Activated gamma-delta T cell (primary cell): ENCODE results near the gene KIRREL3.

Source experiments
- DNase-seq: peaks from one replicate; lab custom pipeline; 2025; lab: John Stamatoyannopoulos, UW

KIRREL3 gene

DNA sequence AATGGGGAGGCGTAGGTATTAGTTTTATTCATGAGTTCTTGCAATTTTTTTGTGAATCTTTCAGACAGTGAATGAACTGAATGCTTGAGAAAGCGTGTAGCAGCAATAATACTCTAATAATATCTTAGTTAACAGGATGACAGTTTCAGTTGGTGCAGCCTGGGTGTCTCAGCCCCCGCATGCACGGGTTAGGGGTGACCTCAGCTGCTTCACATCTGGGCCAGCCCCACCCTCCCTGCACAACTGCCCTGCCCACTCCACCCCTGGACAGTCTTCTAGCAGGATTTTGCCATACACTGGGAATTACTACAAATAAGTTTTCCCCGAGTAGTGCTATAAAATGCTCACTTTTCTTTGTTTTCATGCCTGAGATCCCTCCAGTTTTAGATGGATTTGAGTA, 561.9 kb downstream of the KIRREL3 start:
- no peak for DNase-seq

DNA sequence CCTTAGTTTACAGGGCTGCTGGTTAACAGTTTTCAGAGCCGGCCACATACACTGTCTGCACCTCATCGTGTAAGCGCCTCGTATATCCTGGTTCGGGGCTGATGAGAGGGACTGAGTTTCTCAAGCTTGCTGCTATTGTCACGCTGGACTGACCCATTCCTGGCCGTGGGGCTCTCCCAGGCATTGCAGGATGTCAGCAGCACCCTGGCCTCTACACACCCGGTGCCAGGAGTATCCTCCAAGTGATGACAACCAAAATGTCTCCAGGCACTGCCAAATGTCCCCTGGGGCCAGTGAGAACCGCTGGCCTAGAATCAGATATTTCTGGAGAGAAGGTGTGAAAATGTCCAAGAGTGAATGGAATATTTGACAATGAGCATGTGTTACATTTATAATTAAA, 562.3 kb downstream of the KIRREL3 start:
- DNase-seq, result no peak

DNA sequence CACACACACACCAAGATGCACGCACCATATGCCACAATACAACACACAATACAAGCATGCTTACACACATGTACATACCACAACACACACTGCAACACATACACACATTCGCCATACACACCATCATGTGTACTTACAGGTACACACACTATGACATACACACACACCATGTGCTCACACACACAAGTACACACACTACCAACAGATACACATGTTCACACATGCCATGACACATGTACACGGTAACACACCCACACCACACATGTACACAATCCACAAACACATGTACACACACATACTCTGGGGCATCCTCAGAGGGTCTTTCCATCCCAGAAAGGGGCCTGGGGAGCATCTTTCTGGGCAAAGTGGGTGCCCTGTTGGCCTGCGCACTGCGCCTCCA, 562.8 kb downstream of the KIRREL3 start:
- no peak for DNase-seq

DNA sequence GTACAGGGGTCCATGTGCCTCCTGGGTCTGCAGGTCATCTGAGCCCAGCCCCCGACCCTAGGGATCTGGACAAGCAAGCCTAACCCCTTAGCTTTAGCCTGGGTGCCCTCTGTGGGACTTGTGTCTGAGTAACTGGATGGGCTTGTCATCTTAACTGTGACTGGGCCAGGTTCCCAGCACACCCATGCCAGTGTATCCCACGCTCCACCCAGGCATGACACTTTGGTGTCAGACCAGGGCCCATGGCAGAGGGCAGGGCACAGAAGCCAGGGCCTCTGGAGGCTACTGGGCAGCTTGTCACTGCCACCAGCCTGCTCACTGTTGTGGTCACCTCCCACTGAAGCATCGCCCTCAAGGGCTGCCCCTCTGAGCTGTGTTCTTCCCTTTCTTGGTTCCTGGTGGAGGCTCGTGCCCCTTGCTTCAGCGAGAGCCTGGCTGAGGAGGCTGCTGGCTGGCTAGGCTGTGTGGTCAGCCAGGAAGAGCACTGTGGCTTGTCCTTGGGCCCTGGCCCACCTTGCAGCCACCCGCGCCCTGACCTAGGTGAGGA, 564.3 kb downstream of the KIRREL3 start:
- DNase-seq, result no peak

DNA sequence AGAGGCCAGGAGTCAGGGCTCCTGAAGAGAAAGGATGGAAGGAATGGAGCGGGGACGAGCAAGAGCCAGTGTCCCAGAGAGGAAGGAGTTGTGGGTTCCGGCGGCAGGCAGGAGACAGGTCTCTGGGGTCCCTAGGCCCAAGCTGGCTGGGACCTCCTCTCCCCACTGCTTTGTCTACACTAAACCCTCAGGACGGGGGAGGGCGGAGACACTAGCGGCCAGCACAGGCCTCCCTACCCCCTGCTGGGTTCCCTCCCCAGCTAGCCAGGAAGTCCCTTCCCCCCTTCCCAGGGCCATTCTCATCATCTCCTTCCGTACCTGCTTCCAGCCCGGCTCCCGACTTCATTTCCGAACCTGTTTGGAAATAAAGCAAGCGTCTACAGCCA, 565.6 kb downstream of the KIRREL3 start:
- no peak for DNase-seq

DNA sequence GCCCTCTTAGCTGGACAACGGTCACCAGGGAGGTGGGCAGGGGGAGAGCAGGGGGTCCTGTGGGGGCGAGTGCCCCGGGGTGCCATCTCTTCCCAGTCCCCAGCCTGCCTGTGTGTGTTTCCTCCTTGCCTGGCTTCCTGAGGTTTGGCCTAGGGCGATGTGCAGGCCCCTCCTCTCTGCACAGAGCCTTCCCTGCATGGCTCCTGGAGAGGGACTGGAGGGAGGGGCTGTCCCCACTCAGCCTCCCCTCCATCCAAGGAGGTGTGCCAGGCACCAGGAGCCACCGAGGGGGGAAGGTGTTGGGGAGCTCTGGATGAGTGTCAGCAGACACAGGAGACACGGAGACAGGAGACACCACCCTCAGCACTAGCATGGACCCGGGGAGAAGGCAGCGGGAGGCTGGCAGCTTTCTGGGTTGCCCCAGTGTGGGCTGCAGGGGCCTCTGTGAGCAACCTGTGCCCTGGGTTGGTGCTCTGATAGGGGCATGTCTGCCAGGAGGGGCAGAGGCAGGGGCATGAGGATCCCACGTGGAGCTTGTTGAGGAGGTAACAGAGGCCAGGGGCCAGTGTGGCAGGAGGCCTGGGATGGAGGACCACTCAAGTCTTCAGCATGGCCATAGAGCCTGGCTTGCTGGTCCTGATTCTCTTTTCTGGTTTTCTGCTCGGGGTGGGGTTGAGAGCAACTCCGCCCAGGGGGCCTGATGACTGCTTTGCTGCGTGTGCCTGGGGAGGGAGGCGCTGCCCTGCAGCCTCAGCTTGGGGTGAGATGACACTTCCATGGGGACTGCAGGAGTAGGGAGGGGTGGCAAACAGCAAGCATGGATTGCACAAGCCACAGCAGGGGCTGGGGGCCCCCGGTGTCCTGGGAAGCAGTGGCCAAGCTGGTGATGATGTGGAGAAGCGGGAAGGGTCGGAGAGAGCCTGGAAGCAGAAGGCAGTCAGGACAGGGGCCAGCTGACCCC, 566.3 kb downstream of the KIRREL3 start:
- no peak for DNase-seq

DNA sequence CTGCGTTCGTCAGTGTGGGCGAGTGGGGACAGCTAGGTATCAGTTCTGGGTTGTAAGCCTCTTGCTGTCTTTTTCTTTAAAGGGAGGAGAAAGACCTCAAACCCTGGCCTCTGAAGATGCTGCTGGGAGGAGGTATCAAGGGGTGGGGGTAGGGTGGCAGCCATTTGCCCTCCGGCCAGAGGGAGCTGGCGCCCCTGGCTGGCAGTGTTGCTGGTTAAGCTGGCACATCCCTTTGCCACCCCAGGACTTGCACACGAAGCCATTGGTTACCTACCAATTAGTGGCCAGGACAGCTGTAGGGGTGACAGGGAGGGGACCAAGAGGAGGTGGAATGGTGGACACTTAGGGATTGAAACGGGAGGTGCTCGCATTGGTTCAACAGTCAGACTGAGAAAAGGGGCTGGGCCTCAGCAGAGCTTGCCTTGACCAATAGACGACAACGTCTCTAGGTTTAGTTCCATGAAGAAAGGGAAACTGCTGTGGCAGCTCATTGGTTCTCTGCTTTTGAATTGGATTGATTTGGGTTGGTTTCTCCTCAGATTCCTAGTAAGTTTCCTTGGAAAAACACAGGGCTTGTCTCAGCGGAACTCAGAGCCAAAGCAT, 567.2 kb downstream of the KIRREL3 start:
- DNase-seq, result no peak

DNA sequence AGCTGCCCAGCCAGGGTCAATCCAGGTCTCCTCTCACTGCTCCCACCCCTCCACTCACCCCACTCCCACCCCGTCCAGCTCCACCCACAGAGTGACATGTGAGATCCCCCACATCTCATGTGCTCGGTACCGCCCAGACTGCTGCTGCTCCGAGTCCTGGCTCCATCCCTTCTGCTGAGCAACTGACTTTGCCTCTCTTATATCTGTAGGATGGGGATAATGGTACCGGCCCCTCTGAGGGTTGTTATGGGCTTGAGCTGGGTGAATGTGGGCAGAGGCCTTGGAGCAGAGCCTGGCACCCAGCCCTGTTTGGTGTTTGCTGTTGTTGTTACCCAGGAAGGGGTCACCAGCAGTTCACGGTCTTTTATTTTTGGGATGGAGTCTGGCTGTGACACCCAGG, 568.0 kb downstream of the KIRREL3 start:
- no peak for DNase-seq

DNA sequence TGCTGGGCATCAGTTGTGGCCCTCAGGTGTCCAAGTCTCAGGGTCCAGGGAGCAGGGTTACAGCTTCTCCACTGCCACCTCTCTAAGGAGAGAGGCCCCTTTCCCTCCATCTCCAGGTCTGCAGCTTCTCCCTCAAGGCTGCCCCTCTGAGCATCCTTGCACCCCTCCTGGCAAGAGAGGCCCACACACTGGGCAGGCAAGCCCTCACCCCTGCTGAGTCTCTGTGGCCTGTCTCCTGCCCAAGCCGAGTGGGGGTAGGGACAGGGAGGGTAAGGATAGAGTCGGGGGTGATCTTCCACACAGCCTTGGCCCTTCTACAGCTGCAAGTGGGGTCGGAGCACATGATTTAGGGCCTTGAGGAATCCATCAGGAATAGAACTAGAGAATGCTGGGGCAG, 568.5 kb downstream of the KIRREL3 start:
- DNase-seq, result no peak

DNA sequence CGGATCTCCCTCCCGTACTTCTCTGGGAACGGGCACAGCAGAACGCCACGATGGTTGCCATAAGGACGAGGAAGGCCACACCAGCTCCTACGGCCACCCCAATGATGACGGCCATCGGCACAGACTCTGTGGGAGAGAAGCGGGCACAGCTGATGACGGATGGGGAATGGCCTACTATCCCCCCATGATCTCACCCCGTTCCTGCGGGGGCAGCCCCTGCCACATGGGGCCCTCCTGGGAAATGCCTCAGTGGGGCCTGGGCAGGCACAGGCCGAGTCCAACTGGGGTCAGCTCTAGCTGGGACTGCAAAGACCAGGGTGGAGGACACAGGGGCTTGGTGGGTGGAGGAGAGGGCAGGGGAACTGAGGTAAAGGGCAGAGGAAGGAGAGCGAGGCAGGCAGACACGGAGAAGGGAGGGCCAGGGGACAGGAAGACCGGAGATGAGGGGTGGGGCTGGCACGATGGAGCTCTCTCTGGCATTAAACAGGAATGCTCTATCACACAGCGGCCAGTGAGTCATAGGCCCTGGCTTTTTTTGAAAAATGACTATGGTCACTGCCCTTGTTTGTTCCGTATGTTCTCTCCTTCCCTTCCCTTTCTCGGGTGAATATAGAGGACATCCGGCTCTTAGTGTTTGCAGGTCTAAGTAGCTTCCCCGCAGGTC, 569.0 kb downstream of the KIRREL3 start:
- no peak for DNase-seq

DNA sequence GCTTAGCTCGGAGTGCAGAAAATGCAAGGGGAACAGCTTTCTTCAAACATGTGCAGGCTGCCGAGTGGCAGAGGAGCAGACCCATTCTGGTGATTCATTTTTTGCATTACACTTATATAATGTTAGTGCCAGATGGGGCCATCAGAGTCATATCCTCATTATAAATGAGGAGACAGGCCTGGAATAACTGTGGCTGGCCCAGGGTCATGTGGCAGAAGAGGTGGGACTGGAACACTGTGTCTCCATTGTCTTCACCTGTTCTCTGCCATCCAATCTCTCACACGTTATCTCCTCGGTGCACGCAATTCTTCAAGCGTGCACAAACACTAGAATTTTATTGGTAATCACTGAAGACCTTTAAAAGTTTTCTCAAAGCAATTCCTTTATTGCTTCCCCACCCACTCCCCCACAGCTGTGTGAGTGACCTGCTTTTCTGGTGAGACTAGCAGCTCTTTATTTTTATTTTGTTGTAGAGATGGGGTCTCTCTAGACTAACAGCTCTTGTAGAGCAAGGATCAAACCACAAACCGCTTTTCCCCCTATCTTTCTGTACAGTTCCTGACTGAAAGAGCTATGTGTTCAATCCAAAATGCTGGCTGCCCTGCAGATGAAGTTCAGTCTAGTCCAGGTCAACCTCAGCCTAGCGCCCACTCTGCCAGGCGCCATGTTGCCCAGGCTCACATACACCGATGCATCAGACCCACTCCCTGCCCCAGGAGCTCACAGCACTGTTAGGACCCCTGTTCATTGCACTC, 569.8 kb downstream of the KIRREL3 start:
- DNase-seq, result no peak

DNA sequence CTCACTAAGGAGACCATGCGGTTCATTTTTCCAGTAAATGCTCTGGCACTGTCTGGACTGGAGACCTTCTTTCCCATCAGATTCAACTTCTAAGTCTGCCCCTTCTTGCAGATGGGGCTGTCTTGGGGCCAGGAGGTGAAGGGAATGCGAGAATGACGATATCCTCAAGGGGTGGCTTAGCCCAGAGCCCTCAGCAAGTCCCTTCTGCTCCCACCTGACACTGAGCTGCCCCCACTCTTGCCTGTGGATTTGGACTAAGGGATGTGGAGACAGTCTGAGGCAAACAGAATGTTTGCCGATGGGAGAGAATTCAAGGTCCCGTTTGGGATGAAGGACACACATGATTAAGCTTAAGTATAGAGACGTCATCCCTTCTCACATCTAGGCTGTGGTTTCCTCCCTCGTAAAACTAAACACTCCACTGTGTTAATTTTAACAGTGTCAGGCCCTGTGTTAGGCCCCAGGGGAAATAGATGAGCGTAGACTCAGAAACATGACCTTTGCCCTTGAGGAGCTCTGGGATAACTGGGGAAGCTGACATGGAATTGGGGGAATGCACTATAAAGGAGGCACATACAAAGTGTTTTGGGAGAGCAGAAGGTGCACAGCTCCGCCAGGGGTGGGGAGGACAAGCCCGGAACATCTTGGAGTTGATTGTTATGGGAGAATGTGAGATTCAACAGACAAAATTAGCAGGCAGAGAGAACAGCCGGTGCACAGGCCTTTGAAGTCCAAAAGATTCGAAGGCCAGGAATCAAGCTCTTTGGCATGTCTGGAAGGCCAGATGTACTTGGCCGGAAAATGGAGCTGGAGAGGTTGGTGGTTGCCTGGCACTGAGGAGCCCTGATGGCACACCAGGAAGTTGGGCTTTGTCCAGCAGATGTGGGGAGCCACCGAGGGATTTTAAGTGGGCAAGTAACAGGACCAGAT, 573.5 kb downstream of the KIRREL3 start:
- no peak for DNase-seq

DNA sequence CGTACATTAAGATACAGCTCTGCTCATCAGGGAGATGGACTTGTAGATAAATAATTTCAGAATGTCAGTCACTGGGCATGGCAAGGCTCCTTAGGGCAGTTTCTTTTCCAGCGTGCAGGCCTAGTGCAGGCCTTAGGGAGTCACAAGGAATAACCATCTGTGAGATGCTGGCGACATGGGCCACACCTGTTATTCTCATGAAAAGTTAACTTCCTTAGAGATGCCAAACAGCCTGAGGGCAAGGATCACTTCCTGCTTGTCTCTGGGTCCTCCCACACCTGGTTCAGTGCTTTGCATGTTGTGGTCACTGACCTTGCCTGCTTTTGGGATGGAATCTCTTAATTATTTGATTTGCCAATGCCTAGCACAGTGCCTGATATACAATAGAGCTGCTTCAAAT, 574.5 kb downstream of the KIRREL3 start:
- DNase-seq, result no peak

DNA sequence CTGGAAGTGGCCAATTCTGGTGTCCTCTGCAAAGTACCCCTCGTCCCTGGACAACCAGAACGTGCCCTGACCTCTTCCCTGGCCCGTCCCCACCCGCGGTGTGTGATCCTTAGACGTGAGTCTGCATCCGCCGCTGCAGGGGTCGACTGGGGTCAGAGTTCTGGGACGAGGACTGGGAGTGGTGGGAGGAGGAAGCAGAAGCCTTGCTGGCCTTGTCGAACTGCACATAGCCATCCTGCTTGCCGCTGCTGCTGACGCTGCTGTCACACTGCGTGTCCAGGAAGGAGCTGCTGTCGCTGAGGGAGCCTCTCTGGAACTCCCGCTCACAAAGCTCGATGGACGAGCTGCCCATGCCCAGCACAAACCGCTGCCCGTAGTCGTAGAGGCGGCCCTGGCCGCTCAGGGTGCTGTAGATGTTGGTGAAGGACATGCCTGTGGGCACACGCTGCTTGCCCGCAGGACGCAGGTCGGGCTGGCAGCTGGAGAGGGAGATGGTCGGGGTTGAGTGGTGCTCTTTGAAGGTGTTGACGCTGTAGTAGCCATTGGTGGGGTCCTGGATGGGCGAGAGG, 576.0 kb downstream of the KIRREL3 start:
- no peak for DNase-seq

DNA sequence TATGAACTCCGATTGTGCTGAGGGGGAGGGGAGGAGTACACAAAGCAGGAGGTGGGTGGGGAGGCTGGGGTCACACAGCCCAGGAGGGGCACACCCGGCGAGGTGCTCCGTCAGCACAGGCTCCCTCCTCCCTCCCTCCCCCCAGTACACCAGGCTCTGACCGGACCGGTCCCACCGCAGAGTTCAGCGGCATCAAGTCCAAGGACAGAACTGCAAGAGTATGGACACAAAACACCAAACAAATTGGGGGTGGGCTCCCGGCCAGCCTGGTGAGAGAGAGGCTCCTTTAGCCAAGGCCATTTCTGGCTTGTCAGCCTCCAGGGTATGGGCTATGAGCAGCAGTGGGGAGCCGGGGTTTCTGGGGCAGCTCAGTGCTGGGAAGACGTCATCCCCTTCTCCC, 576.8 kb downstream of the KIRREL3 start:
- DNase-seq, result no peak

DNA sequence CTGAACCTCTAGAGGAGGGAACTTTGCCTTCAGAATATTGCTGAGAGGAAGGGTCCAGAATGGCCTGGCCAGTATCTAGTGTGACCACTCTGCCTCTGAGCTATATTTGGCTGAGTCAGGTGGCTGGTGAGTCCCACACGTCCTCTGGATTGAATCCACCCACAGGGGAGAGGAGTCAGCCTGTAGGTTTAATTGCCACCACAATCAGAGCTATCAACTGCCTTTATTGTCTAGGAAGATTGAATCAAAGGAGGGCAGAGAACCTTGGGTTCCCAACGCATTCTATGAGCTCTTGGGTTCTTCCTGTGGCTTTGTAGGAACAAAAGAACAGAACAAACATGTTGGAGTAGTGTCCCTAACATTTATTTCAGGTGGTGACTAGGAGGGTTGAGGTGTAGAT, 577.4 kb downstream of the KIRREL3 start:
- no peak for DNase-seq

DNA sequence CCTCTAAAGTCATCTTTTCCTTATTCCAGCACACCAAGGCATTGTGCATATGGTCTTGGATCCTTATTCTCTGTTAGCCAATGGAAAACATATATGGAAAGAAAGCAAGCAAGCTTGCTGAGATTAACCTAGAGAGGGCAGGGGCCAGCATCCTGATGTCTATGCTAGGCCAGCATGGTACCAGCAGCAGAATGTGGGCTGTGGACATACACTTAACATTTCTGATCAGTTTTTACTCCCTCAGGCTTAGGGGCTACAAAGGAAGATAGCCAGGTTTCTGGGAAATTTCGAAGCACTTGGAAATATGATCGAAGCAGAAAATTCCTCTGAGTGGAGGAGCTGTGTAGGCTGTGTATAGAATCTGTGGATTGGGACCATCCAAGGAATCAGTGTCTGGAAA, 578.1 kb downstream of the KIRREL3 start:
- no peak for DNase-seq

DNA sequence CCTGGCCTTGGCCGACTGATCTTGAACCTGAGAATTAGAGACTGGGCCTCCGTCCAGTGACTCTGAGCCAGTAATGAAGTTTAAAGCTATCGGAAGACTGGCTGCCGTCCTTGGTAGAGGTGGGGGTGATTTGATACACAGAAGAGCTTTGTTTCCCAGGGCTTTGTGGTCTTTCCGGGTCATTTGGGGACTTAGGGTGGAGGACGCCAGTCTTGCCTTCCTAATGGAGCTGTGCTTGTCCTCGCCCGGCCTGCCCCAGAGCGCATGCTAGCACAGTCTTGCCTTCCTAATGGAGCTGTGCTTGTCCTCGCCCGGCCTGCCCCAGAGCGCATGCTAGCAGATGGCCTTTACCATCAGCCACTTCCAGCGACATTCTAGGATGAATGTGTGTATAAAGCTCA, 579.3 kb downstream of the KIRREL3 start:
- no peak for DNase-seq

DNA sequence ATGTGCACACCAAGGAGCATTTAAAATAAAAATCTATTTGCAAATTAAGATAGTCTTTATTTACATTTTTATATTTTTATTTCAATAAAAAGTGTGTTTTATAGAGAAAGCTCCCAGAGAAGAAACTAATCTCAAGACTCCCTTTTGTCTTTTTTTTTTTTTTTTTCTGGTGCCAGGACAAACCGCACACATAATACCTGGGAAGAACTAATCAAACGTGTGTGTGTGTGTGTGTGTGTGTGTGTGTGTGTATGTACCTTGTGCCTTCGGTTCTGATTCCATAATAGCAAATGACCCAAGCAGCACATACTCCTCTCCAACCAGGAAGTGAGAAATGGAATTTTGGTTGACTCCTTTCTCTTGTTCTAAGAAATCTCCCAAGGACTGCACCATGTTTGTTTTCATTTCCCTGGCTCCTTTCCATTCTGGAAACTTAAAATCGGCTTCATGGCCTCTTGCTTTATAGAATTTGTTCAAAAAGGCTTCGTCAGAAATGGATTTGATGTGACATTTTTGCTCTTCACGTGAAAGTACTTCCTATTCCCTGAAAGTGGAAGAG, 579.8 kb downstream of the KIRREL3 start:
- DNase-seq, result no peak
